A549 (cell line): ENCODE data around the gene PLCB4. TPM values are rescaled to one million over a fixed set of nuclear protein-coding genes. Genes with fewer than 3 reads are reported as not detected.

Experiments
- ATAC-seq, 2 experiments: fragments of 200-7000 bp in 1 of 2; fragments of >200 bp in 1 of 2; cut with Nextera tagmentation in 1 of 2; cut with Tn5 transposase in 1 of 2; 3 replicates each; pipeline versions ENCODE4 v1.8.0 to v1.9.1; 2018 to 2020; ENCODE audit warnings: mild to moderate bottlenecking in 1 of 2, moderate library complexity in 1 of 2
- CTCF ChIA-PET: fragments of 300-600 bp; sonication (Branson Sonifier 250); formaldehyde crosslinking; extraction: SDS; loops from one replicate; lab custom pipeline; 2021; ENCODE audit warnings: antibody characterized with exemption, inconsistent platforms; lab: Yijun Ruan, JAX
- POLR2A ChIA-PET: fragments of 350-600 bp; formaldehyde crosslinking; extraction: SDS; loops from one replicate; lab custom pipeline; 2021; ENCODE audit warnings: antibody characterized with exemption, inconsistent platforms; lab: Yijun Ruan, JAX
- DNase-seq, 2 experiments: peaks; one replicate each; pipeline versions ENCODE4 v3.0.0 to v3.0.0-alpha.2; 2011 to 2016; ENCODE audit warnings: low read depth in 1 of 2, low spot score in 1 of 2
- FAIRE-seq: peaks from 2 replicates; lab custom pipeline; 2011; peaks lifted over from hg19 to GRCh38; lab: Jason Lieb, UNC
- H3K27ac ChIP-seq, 2 experiments: fragments of >200 bp; sonication (Bioruptor Twin); formaldehyde crosslinking; 3 replicates each; pipeline ENCODE4 v1.5.1; 2016 to 2017
- H3K4me1 ChIP-seq: fragments of >200 bp; sonication (Bioruptor Twin); formaldehyde crosslinking; 3 replicates; pipeline ENCODE4 v1.6.1; 2016
- H3K4me2 ChIP-seq: fragments of >200 bp; sonication (Bioruptor Twin); formaldehyde crosslinking; 3 replicates; pipeline ENCODE4 v1.6.1; 2016
- H3K4me3 ChIP-seq: fragments of >200 bp; sonication (Bioruptor Twin); formaldehyde crosslinking; 3 replicates; pipeline ENCODE4 v1.5.1; 2016
- H3K9me3 ChIP-seq: fragments of >200 bp; sonication (Bioruptor Twin); formaldehyde crosslinking; 3 replicates; pipeline ENCODE4 v1.6.1; 2016
- ATOH8 ChIP-seq: fragments of 250-450 bp; sonication (Bioruptor Pico); IDR thresholded peaks from 2 replicates; pipeline ENCODE4 v1.5.0; 2020; ENCODE audit warnings: low read depth, mild to moderate bottlenecking, moderate library complexity
- BHLHE40 ChIP-seq: IDR thresholded peaks from 2 replicates; pipeline ENCODE4 v1.6.1; 2012; ENCODE audit warnings: low read depth, low read length, inconsistent platforms
- CEBPB ChIP-seq, 2 experiments: fragments of >200 bp in 1 of 2; sonication (Bioruptor Twin) in 1 of 2; formaldehyde crosslinking in 1 of 2; IDR thresholded peaks; 2 replicates each; pipeline ENCODE4 v1.6.1; 2012 to 2016
- CHD2 ChIP-seq: fragments of 150-350 bp; IDR thresholded peaks from 2 replicates; pipeline ENCODE4 v1.6.1; 2014; ENCODE audit warnings: low read length; ENCODE audit not compliant: partially characterized antibody
- CHD4 ChIP-seq: fragments of 200-600 bp; sonication (generic); IDR thresholded peaks from 2 replicates; pipeline ENCODE4 v1.6.1; 2016; ENCODE audit warnings: antibody characterized with exemption, mild to moderate bottlenecking, borderline replicate concordance
- ELK1 ChIP-seq: fragments of 150-350 bp; IDR thresholded peaks from 2 replicates; pipeline ENCODE4 v1.6.1; 2014; ENCODE audit warnings: low read depth, mild to moderate bottlenecking, low read length
- EP300 ChIP-seq, 2 experiments: fragments of >200 bp; sonication (Bioruptor Twin); formaldehyde crosslinking; IDR thresholded peaks; 2 replicates in 1 of 2; 3 replicates in 1 of 2; pipeline ENCODE4 v1.6.1; 2016 to 2017
- ESRRA ChIP-seq: fragments of 150-350 bp; IDR thresholded peaks from 2 replicates; pipeline ENCODE4 v1.6.1; 2014; ENCODE audit warnings: mild to moderate bottlenecking, low read length, borderline replicate concordance
- FOSL2 ChIP-seq, 2 experiments: fragments of 450-650 bp in 1 of 2; fragments of >200 bp in 1 of 2; sonication (Bioruptor Twin) in 1 of 2; formaldehyde crosslinking; IDR thresholded peaks; 2 replicates each; pipeline versions ENCODE4 v1.5.0 to v1.6.1; 2016 to 2020; ENCODE audit warnings: mild to moderate bottlenecking in 1 of 2, moderate library complexity in 1 of 2
- FOXS1 ChIP-seq: fragments of 250-450 bp; sonication (Bioruptor Pico); IDR thresholded peaks from 2 replicates; pipeline ENCODE4 v1.5.0; 2020; ENCODE audit warnings: mild to moderate bottlenecking, moderate library complexity
- GATA3 ChIP-seq: IDR thresholded peaks from 2 replicates; pipeline ENCODE4 v1.6.1; 2012; ENCODE audit warnings: borderline replicate concordance
- HES2 ChIP-seq: fragments of >200 bp; sonication (Bioruptor Twin); formaldehyde crosslinking; IDR thresholded peaks from 2 replicates; pipeline ENCODE4 v1.6.1; 2016
- HEYL ChIP-seq: fragments of 250-450 bp; sonication (Bioruptor Pico); IDR thresholded peaks from 2 replicates; pipeline ENCODE4 v1.8.0; 2021; ENCODE audit warnings: mild to moderate bottlenecking, moderate library complexity
- HOXB13 ChIP-seq: fragments of 250-450 bp; sonication (Bioruptor Pico); IDR thresholded peaks from 2 replicates; pipeline ENCODE4 v1.5.0; 2020; ENCODE audit warnings: low read depth, mild to moderate bottlenecking, moderate library complexity
- HOXB5 ChIP-seq: fragments of 250-450 bp; sonication (Bioruptor Pico); IDR thresholded peaks from 2 replicates; pipeline ENCODE4 v1.5.0; 2020; ENCODE audit warnings: mild to moderate bottlenecking, moderate library complexity
- JUN ChIP-seq, 2 experiments: fragments of >200 bp; sonication (Bioruptor Twin); formaldehyde crosslinking; IDR thresholded peaks; 2 replicates in 1 of 2; 3 replicates in 1 of 2; pipeline ENCODE4 v1.6.1; 2016 to 2017
- KDM5A ChIP-seq: fragments of 200-600 bp; sonication (generic); IDR thresholded peaks from 2 replicates; pipeline ENCODE4 v1.6.1; 2016; ENCODE audit warnings: antibody characterized with exemption, mild to moderate bottlenecking
- MAFK ChIP-seq: fragments of 450-650 bp; IDR thresholded peaks from 2 replicates; pipeline ENCODE4 v1.6.1; 2014; ENCODE audit not compliant: partially characterized antibody
- MAZ ChIP-seq: fragments of 150-350 bp; IDR thresholded peaks from 2 replicates; pipeline ENCODE4 v1.6.1; 2014; ENCODE audit warnings: antibody characterized with exemption, low read depth, low read length, borderline replicate concordance
- MYC ChIP-seq: IDR thresholded peaks from 2 replicates; pipeline ENCODE4 v1.6.1; 2012; ENCODE audit warnings: mild to moderate bottlenecking, inconsistent platforms, low read length, improper control_type of control experiment, borderline replicate concordance
- NPAS2 ChIP-seq: fragments of 250-450 bp; sonication (Bioruptor Pico); IDR thresholded peaks from 2 replicates; pipeline ENCODE4 v1.8.0; 2022; ENCODE audit warnings: mild to moderate bottlenecking, moderate library complexity, borderline replicate concordance
- PBX3 ChIP-seq: IDR thresholded peaks from 2 replicates; pipeline ENCODE4 v1.6.1; 2012
- RCOR1 ChIP-seq: fragments of 150-350 bp; IDR thresholded peaks from 2 replicates; pipeline ENCODE4 v1.6.1; 2014; ENCODE audit warnings: antibody characterized with exemption, low read length, low read depth
- SMC3 ChIP-seq: fragments of >200 bp; sonication (Bioruptor Twin); formaldehyde crosslinking; IDR thresholded peaks from 3 replicates; pipeline ENCODE4 v1.6.1; 2018; ENCODE audit warnings: inconsistent platforms
- SREBF2 ChIP-seq: fragments of 450-650 bp; IDR thresholded peaks from 2 replicates; pipeline ENCODE4 v1.6.1; 2014; ENCODE audit warnings: mild to moderate bottlenecking, moderate library complexity
- TFCP2L1 ChIP-seq: fragments of 250-450 bp; sonication (Bioruptor Pico); IDR thresholded peaks from 2 replicates; pipeline ENCODE4 v1.5.0; 2021; ENCODE audit warnings: mild to moderate bottlenecking
- ZC3H11A ChIP-seq: fragments of 450-650 bp; IDR thresholded peaks from 2 replicates; pipeline ENCODE4 v1.6.1; 2014; ENCODE audit warnings: antibody characterized with exemption, mild to moderate bottlenecking
- ZFP36 ChIP-seq: fragments of 450-650 bp; IDR thresholded peaks from 2 replicates; pipeline ENCODE4 v1.6.1; 2014; ENCODE audit warnings: borderline replicate concordance; ENCODE audit not compliant: partially characterized antibody
- WGBS: methylation state at CpG from one replicate; pipeline ENCODE4 v1.1.6; 2017; ENCODE audit errors: missing lambda C conversion rate; 5-methylcytosine and 5-hydroxymethylcytosine counted together
- polyA plus RNA-seq, 4 experiments: library from polyadenylated mRNA; depleted of rRNA in 3 of 4; stranded (reverse); fragments of >200 nt; fragmentation: RNase III in 1 of 4; extraction: RNeasy Plus Mini Kit Qiagen cat#74134 plus additional on column Dnase treatment in 1 of 4; gene quantifications; 2 replicates in 3 of 4; 3 replicates in 1 of 4; pipeline ENCODE4 v1.2.3, GENCODE V29; 2011 to 2017

The PLCB4 gene
- polyA plus RNA-seq, 2 of the 4 experiments (the other 2 are of a cell fraction): 17.1 to 32.1 TPM

GRCh38 chr20:9281803-9282202, 212.9 kb downstream of the PLCB4 start:
- POLR2A ChIA-PET: no interaction called here
- WGBS: 88% methylated on average over 1 of the region's 1 CpG
- H3K9me3 ChIP-seq: no peaks in the 10 kb centered on the region
- DNase-seq (no peak), FAIRE-seq (no peak), ATAC-seq (no peak)
- no peak overlapping the region for H3K27ac ChIP-seq
- peaks cover 16% of the 10 kb centered on the region for H3K4me1 ChIP-seq
- TF ChIP-seq ESRRA (no peak), MAZ (no peak), HEYL (CRISPR knock-in tag) (no peak), CHD2 (no peak), NPAS2 (CRISPR knock-in tag) (no peak), PBX3 (no peak), ZFP36 (no peak), EP300 (IDR thresholded peaks at IDR 0.05) (no peak), TFCP2L1 (no peak), HES2 (no peak), KDM5A (no peak), MYC (no peak)
- CTCF ChIA-PET: interaction anchor here (2.0 kb wide), 1 partner anchor 78 kb away, joined by 5 read pairs; no protein-coding TSS in a partner anchor
- H3K4me3 ChIP-seq: no peak overlapping the region
- H3K4me2 ChIP-seq: no peak overlapping the region

GRCh38 chr20:9285617-9286016, 216.7 kb downstream of the PLCB4 start:
- Histone ChIP-seq H3K27ac (no peak overlapping the region), H3K9me3 (no peaks in the 10 kb centered on the region), H3K4me3 (no peak overlapping the region), H3K4me2 (no peak overlapping the region), H3K4me1 (peaks cover 29% of the 10 kb centered on the region)
- FAIRE-seq (no peak), DNase-seq (no peak), ATAC-seq (no peak)
- WGBS: 97% methylated on average over 2 of the region's 2 CpGs
- CTCF ChIA-PET: interaction anchor here (1.2 kb wide), 1 partner anchor 57 kb away, joined by 3 read pairs; no protein-coding TSS in a partner anchor
- POLR2A ChIA-PET: no interaction called here
- TF ChIP-seq ZC3H11A: no peak
- TF ChIP-seq HEYL (CRISPR knock-in tag): no peak
- TF ChIP-seq FOSL2 (IDR thresholded peaks at IDR 0.05): no peak
- no peak for TF ChIP-seq FOSL2 (CRISPR knock-in tag; IDR thresholded peaks at IDR 0.05)
- TF ChIP-seq KDM5A: no peak
- TF ChIP-seq ATOH8 (CRISPR knock-in tag): no peak
- TF ChIP-seq CEBPB (IDR thresholded peaks at IDR 0.05): no peak
- TF ChIP-seq CHD2: no peak

- peak in 1 of 2 experiments; percentile 18 for DNase-seq
- WGBS: 85% methylated on average over 3 of the region's 3 CpGs
- TF ChIP-seq CHD4 (no peak), KDM5A (no peak), FOXS1 (no peak), TFCP2L1 (no peak), RCOR1 (no peak), ATOH8 (CRISPR knock-in tag) (no peak), SREBF2 (no peak), ZFP36 (no peak), MAFK (no peak), SMC3 (no peak), BHLHE40 (no peak), HOXB5 (CRISPR knock-in tag) (no peak), ELK1 (no peak), JUN (IDR thresholded peaks at IDR 0.05) (no peak), HOXB13 (CRISPR knock-in tag) (no peak), ZC3H11A (no peak), NPAS2 (CRISPR knock-in tag) (no peak), GATA3 (no peak; the same call in 1 of the 2 replicates)
Measured at GRCh38 chr20:9286501-9287461, 217.9 kb downstream of the PLCB4 start.

More at GRCh38 chr20:9286501-9287461, 217.9 kb downstream of the PLCB4 start:
- H3K4me2 ChIP-seq: peak overlapping the region; percentile 43
- ATAC-seq (peak in 1 of 2 experiments; percentile 37; a peak in 2 of 6 replicates), FAIRE-seq (peak; percentile 89)
- ChIA-PET POLR2A (no interaction called here), CTCF (interaction anchor here (1.2 to 1.3 kb wide), 2 partner anchors 17 to 59 kb away, joined by 3 read pairs; no protein-coding TSS in a partner anchor)
- no peak overlapping the region for H3K4me3 ChIP-seq
- peaks cover 35% of the 10 kb centered on the region for H3K4me1 ChIP-seq
- no peaks in the 10 kb centered on the region for H3K9me3 ChIP-seq
- H3K27ac ChIP-seq: 0 out of 6 replicates have a peak overlapping the region, but pooled peaks of 1 of the 2 experiments have one; percentile 9
